AG04449 (cell line): ENCODE data around the gene DROSHA.

Experiments
- CTCF ChIA-PET: fragments of 350-600 bp; formaldehyde crosslinking; extraction: SDS; loops from one replicate; lab custom pipeline; 2021; ENCODE audit warnings: antibody characterized with exemption; lab: Yijun Ruan, JAX
- POLR2A ChIA-PET: fragments of 400-600, 350-600 bp; formaldehyde crosslinking; extraction: SDS; loops from one replicate; lab custom pipeline; 2020; ENCODE audit warnings: antibody characterized with exemption, inconsistent platforms; lab: Yijun Ruan, JAX
- DNase-seq: peaks from one replicate; pipeline ENCODE4 v3.0.0-alpha.2; 2010; ENCODE audit warnings: low read depth, low spot score
- H3K4me3 ChIP-seq: 2 replicates; pipeline ENCODE4 v1.5.1; 2011; ENCODE audit warnings: low read depth, mild to moderate bottlenecking, control low read depth, low read length
- CTCF ChIP-seq: IDR thresholded peaks from one replicate; pipeline ENCODE4 v1.5.1; 2011; ENCODE audit warnings: mild to moderate bottlenecking, moderate library complexity, low read length, control low read depth, inconsistent platforms; ENCODE audit not compliant: insufficient read depth; ENCODE audit errors: missing control alignments

The DROSHA gene

DNA sequence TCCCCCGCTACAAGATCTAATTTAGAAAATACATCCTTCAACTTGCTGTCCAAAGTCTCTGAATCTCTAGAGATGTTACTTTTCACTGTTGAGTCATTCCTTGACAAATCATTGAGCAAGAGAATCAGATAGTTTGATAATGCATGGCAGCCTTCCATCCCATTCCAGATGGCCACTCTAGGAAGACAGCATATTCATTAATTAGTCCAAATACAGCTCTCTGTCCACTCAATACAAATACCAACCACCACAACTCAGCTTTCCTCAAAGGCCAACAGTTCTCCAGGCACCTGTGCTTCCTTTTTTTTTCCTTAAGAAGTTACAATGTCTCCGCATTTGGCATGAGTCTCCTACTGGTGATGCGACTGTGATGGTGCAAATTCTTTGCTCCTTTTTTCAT, 72.3 kb downstream of the DROSHA start:
- TF ChIP-seq CTCF = no peak
- CTCF ChIA-PET = no interaction called here
- DNase-seq = no peak
- POLR2A ChIA-PET = no interaction called here
- H3K4me3 ChIP-seq = no peak overlapping the region

- CTCF ChIA-PET = no interaction called here
- DNase-seq = no peak
Observed at GRCh38 chr5:31455172-31455571, 76.7 kb downstream of the DROSHA start.

GRCh38 chr5:31453522-31453921, 78.4 kb downstream of the DROSHA start:
- ChIA-PET CTCF (interaction anchor here (0.6 kb wide), 1 partner anchor 35 kb away, joined by 4 read pairs; no protein-coding TSS in a partner anchor), POLR2A (no interaction called here)
- no peak for DNase-seq
- H3K4me3 ChIP-seq = no peak overlapping the region
- no peak for TF ChIP-seq CTCF

More at GRCh38 chr5:31455172-31455571, 76.7 kb downstream of the DROSHA start:
- TF ChIP-seq CTCF = no peak
- no peak overlapping the region for H3K4me3 ChIP-seq
- POLR2A ChIA-PET = no interaction called here

DNA sequence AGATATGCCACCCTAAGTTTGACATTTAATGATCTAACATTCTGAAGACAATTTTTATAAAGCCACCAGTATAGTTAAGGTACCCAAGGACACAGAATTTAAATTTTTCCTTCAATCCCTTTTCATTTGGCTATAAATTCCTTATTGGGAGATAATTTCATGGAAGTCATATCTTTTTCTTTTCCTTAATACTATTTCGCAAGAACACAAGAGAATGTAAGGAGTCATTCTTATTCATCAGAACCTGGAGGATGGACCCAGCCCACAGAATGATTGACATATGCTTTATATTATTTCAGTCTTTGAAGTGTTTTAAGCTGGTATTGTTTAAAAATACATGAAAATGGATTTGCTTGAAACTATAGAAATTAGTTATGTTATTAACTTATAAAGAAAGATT, 79.6 kb downstream of the DROSHA start:
- H3K4me3 ChIP-seq = no peak overlapping the region
- CTCF ChIA-PET = no interaction called here
- no peak for DNase-seq
- no peak for TF ChIP-seq CTCF
- POLR2A ChIA-PET = no interaction called here

- POLR2A ChIA-PET = no interaction called here
- no peak for TF ChIP-seq CTCF
- no peak for DNase-seq
- CTCF ChIA-PET = no interaction called here
- no peak overlapping the region for H3K4me3 ChIP-seq
Observed at GRCh38 chr5:31449962-31450361, 81.9 kb downstream of the DROSHA start.

DNA sequence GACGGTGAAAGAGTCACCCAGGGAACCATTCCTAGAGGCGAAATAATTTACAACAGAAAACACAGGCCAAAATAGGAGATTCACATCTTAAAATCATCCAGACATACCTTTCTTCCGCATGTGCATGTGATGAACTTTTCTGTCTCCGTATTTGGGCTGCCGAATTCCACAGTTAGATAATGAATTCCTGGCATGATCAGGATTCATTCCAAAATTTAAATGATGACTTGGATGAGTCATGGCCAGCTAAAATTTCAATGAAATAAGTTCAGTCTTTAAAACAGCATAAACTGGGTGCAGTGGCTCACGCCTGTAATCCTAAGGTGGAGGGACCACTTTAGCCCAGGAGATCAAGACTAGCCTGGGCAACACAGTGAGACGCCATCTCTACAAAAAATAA, 82.7 kb downstream of the DROSHA start:
- TF ChIP-seq CTCF = no peak
- POLR2A ChIA-PET = no interaction called here
- DNase-seq = no peak
- CTCF ChIA-PET = interaction anchor here (1.0 kb wide), 1 partner anchor 37 kb away, joined by 4 read pairs; no protein-coding TSS in a partner anchor
- H3K4me3 ChIP-seq = no peak overlapping the region
